ENCODE data around the gene PNMA8B.

- TF ChIP-seq EP300 (IDR thresholded peaks at IDR 0.05; ENCODE audit: borderline replicate concordance) (no peak), CREB1 (IDR thresholded peaks at IDR 0.05; ENCODE audit: low read depth) (no peak), REST (IDR thresholded peaks at IDR 0.05; ENCODE audit: low read depth) (no peak), EGR1 (IDR thresholded peaks at IDR 0.05) (no peak)
Observed at GRCh38 chr19:46520616-46521015, 24.9 kb upstream of the PNMA8B start.

Measured in Ishikawa (cell line).